PC-9 (cell line): Measurements from ENCODE around the gene CTTNBP2.

Experiments
- CTCF ChIP-seq: fragments of 200-600 bp; sonication (generic); conservative IDR thresholded peaks from 2 replicates; pipeline ENCODE4 v1.6.1; 2017; ENCODE audit warnings: mixed run types, antibody characterized with exemption, mild to moderate bottlenecking, moderate library complexity
- EZH2 ChIP-seq: fragments of 200-600 bp; sonication (generic); IDR thresholded peaks from 2 replicates; pipeline ENCODE4 v1.8.0; 2017; ENCODE audit warnings: antibody characterized with exemption, low read depth

- TF ChIP-seq CTCF (no peak), EZH2 (no peak)
Observed at GRCh38 chr7:117706210-117706609, 167.0 kb downstream of the CTTNBP2 start.
